ENCODE results near the gene PPIB.

PPIB gene

DNA sequence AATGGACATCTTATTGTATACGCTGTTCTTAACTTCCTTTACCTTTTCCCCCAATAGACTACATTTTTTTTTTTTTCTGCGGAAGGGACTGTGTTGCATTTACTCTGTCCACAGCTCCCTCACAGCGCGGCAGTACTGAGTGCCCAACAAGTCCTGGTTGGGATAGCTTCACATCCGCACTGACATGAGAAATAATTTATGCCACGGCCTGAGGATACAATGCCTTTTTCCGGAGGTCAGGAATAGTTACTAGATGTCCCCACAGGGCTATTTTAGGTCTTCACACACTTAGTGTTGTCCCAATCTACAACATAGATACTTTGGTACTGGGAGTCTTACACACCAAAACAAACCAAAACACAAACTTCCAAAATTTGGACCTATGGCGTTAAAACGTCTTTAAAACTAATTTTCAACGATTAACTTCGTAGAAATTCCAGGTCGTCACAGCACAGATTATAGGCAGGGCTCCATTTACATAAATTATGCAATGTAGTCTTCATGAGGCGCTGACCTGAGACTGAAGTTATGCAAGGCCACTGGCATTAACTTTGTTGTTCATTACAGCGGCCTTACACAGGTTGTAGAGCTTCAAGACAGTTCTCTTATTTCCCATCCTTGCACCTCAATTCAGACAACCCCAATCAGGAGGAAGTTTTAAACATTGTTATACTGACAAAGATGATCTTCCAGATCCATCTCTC is 989 bp upstream of the PPIB start:
- Histone ChIP-seq H3K4me3 (replicated peaks; ENCODE audit: insufficient read depth, low read length) (peak overlapping the region; percentile 45), H3K27ac (replicated peaks) (peak overlapping the region; percentile 91), H3K27me3 (ENCODE audit: insufficient read depth, poor library complexity, severe bottlenecking) (no peaks in the 10 kb centered on the region)
- DNase-seq (ENCODE audit: low read depth in 1 of 2, low spot score in 1 of 2): peak; percentile 75 to 81
- no peak for TF ChIP-seq GABPA (IDR thresholded peaks at IDR 0.05; ENCODE audit: low read depth)
- no peak; the same call in 1 of the 2 replicates for TF ChIP-seq POLR2AphosphoS5 (IDR thresholded peaks at IDR 0.05; ENCODE audit: low read depth)

DNA sequence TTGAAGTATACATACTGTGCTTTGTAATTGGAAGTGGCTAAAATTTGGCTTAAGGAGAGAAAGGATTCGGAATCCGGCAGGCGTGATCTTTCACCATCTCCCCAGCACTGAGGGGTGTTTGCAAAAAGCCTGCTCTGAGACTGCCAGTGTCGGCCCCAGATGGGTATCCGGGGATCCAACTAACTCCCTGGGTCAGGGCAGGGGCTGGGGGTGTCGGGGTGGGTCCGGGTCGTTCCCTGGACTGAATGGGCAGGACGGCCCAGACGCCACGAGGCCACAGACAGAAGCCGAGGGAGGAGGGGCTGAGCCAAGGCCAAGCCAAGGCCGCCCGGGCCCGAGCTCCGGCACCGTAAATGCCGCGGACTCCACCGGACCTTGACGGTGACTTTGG is 349 bp downstream of the PPIB start:
- Histone ChIP-seq H3K27ac (replicated peaks) (peak overlapping the region; percentile 91), H3K4me3 (replicated peaks; ENCODE audit: insufficient read depth, low read length) (peak overlapping the region; percentile 96), H3K27me3 (ENCODE audit: insufficient read depth, poor library complexity, severe bottlenecking) (no peaks in the 10 kb centered on the region)
- no peak for DNase-seq (ENCODE audit: low read depth in 1 of 2, low spot score in 1 of 2)
- TF ChIP-seq, protein P1, sequence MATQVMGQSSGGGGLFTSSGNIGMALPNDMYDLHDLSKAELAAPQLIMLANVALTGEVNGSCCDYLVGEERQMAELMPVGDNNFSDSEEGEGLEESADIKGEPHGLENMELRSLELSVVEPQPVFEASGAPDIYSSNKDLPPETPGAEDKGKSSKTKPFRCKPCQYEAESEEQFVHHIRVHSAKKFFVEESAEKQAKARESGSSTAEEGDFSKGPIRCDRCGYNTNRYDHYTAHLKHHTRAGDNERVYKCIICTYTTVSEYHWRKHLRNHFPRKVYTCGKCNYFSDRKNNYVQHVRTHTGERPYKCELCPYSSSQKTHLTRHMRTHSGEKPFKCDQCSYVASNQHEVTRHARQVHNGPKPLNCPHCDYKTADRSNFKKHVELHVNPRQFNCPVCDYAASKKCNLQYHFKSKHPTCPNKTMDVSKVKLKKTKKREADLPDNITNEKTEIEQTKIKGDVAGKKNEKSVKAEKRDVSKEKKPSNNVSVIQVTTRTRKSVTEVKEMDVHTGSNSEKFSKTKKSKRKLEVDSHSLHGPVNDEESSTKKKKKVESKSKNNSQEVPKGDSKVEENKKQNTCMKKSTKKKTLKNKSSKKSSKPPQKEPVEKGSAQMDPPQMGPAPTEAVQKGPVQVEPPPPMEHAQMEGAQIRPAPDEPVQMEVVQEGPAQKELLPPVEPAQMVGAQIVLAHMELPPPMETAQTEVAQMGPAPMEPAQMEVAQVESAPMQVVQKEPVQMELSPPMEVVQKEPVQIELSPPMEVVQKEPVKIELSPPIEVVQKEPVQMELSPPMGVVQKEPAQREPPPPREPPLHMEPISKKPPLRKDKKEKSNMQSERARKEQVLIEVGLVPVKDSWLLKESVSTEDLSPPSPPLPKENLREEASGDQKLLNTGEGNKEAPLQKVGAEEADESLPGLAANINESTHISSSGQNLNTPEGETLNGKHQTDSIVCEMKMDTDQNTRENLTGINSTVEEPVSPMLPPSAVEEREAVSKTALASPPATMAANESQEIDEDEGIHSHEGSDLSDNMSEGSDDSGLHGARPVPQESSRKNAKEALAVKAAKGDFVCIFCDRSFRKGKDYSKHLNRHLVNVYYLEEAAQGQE (IDR thresholded peaks at IDR 0.05; ENCODE audit: insufficient replicate concordance, low read depth): no peak
- TF ChIP-seq, protein P2, sequence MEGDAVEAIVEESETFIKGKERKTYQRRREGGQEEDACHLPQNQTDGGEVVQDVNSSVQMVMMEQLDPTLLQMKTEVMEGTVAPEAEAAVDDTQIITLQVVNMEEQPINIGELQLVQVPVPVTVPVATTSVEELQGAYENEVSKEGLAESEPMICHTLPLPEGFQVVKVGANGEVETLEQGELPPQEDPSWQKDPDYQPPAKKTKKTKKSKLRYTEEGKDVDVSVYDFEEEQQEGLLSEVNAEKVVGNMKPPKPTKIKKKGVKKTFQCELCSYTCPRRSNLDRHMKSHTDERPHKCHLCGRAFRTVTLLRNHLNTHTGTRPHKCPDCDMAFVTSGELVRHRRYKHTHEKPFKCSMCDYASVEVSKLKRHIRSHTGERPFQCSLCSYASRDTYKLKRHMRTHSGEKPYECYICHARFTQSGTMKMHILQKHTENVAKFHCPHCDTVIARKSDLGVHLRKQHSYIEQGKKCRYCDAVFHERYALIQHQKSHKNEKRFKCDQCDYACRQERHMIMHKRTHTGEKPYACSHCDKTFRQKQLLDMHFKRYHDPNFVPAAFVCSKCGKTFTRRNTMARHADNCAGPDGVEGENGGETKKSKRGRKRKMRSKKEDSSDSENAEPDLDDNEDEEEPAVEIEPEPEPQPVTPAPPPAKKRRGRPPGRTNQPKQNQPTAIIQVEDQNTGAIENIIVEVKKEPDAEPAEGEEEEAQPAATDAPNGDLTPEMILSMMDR (IDR thresholded peaks at IDR 0.05; ENCODE audit: insufficient read depth, low read length): no peak
- TF ChIP-seq POLR2AphosphoS5 (IDR thresholded peaks at IDR 0.05; ENCODE audit: low read depth) (no peak), SPI1 (IDR thresholded peaks at IDR 0.05; ENCODE audit: borderline replicate concordance, low read depth) (no peak), GABPA (IDR thresholded peaks at IDR 0.05; ENCODE audit: low read depth) (no peak)

DNA sequence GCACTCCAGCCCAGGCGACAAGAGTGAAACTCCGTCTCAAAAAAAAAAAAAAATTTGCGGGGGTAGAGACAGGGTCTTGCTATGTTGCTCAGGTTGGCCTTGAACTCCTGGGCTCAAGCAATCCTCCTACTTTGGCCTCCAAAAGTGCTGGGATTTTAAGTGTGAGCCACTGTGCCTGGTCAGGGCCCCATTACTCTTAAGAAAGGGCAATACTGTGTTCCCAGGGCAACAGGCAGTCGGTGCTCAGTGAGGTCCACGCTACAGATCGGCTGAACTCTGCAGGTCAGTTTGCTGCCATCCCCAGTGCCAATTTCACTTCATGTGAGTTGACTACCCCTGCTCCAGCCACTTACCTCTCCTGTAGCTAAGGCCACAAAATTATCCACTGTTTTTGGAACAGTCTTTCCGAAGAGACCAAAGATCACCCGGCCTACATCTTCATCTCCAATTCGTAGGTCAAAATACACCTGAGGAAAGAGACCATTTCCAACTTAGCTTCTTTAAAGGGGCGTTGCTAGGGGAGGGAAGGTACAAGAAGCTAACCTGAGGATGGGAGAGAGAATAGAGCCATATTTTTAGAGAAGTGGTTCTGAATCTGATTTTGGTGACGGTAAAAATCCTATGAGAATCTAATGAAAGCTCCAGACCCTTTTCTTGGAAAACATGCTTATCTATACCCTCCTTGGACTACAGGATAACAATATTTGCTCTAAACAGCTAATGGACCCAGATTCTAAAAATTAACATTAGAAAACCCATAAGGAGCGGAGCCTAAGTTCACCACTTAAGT is 939 bp downstream of the PPIB start:
- Histone ChIP-seq H3K4me3 (replicated peaks; ENCODE audit: insufficient read depth, low read length) (peak overlapping the region; percentile 96), H3K27ac (replicated peaks) (peak overlapping the region; percentile 91), H3K27me3 (ENCODE audit: insufficient read depth, poor library complexity, severe bottlenecking) (no peaks in the 10 kb centered on the region)
- DNase-seq (ENCODE audit: low read depth in 1 of 2, low spot score in 1 of 2): no peak
- TF ChIP-seq, protein P2 (IDR thresholded peaks at IDR 0.05; ENCODE audit: insufficient read depth, low read length): no peak
- TF ChIP-seq, protein P1 (IDR thresholded peaks at IDR 0.05; ENCODE audit: insufficient replicate concordance, low read depth): no peak
- TF ChIP-seq POLR2AphosphoS5 (IDR thresholded peaks at IDR 0.05; ENCODE audit: low read depth) (no peak), GABPA (IDR thresholded peaks at IDR 0.05; ENCODE audit: low read depth) (no peak), SPI1 (IDR thresholded peaks at IDR 0.05; ENCODE audit: borderline replicate concordance, low read depth) (peak; percentile 29; the same call in 1 of the 2 replicates)

DNA sequence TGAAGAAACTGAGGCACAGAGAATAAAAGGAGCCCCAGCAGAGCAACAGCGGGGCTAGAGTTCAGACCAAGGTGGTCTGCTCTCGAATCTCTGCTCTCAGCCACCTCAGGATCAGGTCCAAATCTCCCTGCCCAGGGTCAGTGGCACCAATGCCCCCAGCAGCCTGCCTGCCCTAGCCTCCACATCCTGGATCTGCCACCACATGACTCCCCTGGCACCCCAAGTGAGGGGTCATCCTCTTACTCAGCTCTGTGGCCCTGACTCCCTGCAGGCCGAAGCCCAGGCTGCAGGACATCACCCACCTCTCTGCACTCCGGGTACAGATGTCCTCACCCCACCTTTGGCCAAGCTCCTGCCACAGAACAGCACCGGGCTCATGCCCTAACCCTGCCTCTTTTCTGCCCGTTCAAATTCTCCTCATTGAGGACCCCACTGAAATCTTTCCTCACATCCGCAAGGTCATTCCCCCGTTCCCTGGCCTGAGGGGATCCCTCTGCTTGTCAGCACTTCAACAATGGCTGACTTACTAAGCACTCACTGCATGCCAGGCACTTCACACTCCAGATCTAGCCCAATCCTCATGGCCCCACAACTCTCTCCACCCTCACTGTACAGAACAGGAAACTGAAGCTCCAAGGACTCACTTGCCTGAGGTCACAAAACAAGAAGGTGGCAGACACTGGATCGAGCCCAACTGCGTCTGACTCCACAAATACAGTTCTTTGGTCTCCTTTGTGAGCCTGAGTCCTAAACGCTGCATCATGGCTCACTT is 4.3 kb downstream of the PPIB start:
- Histone ChIP-seq H3K27me3 (ENCODE audit: insufficient read depth, poor library complexity, severe bottlenecking) (no peaks in the 10 kb centered on the region), H3K27ac (replicated peaks) (no peak overlapping the region), H3K4me3 (replicated peaks; ENCODE audit: insufficient read depth, low read length) (no peak overlapping the region)
- TF ChIP-seq SPI1 (IDR thresholded peaks at IDR 0.05; ENCODE audit: borderline replicate concordance, low read depth) (no peak), POLR2AphosphoS5 (IDR thresholded peaks at IDR 0.05; ENCODE audit: low read depth) (no peak)
- TF ChIP-seq, protein P2 (IDR thresholded peaks at IDR 0.05; ENCODE audit: insufficient read depth, low read length): no peak
- DNase-seq (ENCODE audit: low read depth in 1 of 2, low spot score in 1 of 2): no peak

Measured in HL-60 (cell line).